Ureter (tissue), 1 donor: ENCODE data around the gene PGP. TPM values are rescaled to one million over a fixed set of nuclear protein-coding genes. Genes with fewer than 3 reads are reported as not detected.

Experiments used
- DNase-seq: peaks from one replicate; pipeline ENCODE4 v3.0.0-alpha.2; 2020; ENCODE audit warnings: low spot score
- total RNA-seq: library from RNA; stranded (reverse); gene quantifications from one replicate; pipeline ENCODE4 v1.2.4, GENCODE V29; 2023
- donor health status: DM: yes; HTN: yes; CAD: no.

Gene PGP
- total RNA-seq, 1 donor from 2014 or later = 11.3 TPM

DNA sequence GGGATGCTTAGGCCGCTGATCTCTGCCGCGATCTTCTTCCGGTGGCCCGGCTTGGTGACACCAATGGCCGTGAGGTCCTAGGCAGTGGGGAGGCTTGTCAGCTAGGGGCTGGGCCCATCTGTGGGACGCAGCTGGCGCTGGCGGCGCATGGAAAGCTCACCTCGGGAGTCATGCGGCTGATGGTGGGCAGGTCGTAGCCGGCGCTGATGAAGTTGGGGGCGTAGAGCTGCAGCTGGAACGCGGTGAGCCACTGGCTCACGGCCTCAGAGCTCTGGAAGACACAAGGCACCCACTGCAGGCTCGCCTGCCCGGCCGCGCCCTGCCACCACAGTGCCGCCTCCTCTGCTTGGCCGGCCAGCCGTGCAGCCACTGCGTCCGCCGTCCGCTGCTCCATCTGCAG is 31.0 kb downstream of the PGP start:
- no peak for DNase-seq

DNA sequence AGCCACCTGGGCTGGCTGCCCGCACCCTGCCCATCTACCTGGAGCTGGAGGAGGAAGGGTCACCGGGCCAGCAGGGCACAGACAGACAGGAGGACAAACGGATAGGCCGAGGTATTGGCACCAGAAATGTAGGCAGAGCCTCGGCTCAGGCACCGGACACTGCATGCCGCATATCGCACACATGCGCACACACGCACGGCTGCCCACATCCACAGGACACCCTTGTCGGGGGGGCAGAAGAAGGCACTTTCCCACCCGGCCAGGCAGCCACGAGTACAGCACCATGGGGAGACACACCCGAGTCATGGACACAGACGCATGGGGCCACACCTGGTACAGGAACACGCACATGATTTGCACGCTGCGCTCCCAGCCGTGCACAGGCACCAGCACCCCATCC is 32.7 kb downstream of the PGP start:
- no peak for DNase-seq

DNA sequence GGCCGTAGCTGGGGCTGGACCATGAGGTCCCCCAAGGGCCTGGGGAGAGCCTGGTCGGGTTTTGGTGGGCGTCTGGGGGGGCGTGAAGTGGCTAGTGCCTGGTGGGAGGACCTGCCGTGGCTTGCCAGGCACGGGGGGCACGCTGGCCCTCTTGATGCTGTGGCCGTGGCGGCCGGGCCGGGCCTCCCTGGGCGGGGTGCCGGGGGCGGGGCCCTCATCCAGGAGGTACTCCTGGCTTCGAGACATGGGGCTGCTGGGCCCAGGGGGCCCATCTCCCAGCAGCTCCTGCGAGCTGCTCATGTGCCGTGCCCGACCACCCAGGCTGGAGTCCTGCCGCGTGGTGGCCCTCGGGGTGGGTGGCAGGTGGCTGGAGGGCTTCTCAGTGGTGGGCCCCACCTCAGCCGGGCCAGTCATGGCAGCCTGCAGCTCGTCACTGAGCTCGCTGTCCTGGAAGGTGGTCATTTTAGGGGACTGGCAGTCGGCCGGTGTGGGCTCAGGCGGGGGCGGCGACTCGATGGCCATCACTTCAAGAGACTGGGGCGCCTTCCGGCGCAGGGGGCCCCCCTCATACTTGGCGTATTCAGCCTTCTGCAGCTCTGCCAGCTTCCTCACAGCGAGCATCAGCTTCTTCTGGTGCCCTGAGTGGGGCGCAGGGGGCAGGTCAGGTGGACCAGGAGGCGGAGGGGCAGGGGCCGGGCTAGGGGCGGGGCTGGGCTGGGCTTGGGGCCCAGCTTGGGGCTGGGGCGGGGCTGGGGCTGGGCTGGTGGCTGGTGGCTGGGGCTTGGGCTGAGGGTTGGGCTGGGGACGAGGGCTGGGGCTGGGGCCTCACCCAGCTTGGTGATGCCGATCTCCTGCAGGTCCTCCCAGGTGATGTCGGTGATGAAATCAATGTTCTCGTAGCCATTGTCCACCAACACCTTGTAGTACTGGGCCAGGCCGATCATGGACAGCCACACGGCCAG is 33.4 kb downstream of the PGP start:
- DNase-seq = no peak

DNA sequence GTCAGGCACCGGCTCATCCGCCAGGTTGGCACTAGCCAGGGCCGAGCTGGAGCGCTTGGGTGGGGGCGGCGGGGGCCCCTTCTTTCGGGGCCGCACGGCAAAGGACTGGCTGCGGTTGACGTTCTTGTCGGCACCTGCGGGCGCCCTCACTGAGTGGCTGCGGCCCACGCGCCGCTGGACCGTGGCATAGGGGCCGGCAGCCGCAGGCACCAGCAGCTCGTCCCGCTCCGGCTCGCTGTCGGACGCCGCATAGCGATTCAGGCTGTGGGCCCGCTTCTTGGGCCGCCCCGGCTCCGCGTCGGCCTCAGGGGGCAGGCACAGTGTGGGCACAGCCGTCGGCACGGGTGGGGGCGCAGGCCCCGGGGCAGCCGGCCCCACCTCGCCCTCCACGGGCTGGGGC is 34.2 kb downstream of the PGP start:
- DNase-seq = no peak

DNA sequence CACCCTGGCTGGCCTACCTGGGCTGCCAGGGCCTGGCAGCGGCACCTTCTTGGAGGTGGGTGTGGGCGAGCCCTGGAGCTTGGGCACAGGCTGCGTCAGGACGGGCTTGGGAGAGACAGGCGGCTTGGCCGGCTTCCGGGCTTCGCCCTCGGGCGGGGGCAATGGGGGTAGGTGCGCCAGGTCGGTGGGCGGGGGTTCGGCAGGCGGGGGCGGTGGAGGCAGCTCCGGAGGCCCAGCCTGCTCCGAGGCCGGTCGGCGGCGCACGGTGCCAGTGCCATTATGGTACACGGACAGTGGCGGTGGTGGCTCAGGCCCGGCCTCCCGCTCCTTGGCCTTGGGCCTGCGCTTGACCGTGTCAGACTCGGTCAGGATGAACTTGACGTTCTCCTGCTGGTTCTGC is 35.1 kb downstream of the PGP start:
- DNase-seq = no peak

DNA sequence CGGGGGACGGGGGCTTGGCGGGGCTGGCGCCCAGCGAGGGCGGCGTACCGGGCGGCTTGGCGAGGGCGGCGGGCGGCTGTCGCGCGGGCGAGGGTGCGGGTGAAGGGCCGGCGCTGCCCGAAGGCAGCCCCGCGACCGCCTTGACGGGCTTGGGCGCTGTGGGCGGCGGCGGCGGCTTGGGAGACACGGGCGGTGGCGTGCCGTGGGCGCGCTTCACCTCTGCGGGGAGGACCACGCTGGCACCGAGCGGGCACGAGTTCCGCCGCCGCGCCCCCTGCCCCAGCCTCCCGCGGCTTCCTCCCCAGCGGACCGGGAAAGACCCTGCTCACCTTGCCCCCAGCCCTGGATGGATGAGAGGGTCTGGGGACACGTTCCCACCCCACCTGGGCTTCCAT is 35.5 kb downstream of the PGP start:
- DNase-seq = no peak

DNA sequence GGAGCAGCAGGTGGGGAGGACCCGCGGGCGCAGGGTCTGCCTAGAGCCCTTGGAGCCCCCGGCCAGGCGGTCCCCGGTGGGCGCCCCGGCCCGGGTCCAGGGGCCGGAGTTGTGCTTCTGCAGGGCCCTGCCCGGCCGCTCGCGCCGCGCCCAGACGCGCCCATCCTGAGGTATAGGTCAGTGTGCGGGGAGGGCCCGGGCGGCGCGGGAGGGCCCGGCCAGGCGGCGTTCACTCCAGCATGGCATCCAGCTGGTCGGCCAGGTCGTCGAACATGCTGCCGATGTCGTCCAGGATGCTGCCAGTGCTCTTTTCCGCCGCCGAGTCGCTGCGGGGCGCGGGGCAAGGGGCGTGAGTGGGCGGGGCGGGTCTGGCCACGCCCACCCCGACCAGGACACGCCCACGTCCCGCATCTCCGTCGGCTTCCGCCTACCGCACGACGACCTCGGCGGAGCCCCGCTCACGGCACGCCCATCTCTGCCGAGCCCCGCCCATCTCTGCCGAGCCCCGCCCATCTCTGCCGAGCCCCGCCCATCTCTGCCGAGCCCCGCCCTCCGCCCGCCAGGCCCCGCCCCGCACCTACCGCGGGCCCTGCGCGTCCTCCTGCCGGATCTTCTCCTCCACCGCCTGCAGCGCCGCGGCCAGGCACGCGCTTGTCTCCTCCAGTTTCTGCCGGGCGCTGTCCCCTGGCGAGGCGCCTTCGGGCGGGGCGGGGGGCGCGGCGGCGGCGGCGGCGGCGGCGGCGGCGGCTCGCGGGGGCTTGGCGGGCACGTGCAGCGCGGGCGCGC is 36.1 kb downstream of the PGP start:
- DNase-seq = no peak

DNA sequence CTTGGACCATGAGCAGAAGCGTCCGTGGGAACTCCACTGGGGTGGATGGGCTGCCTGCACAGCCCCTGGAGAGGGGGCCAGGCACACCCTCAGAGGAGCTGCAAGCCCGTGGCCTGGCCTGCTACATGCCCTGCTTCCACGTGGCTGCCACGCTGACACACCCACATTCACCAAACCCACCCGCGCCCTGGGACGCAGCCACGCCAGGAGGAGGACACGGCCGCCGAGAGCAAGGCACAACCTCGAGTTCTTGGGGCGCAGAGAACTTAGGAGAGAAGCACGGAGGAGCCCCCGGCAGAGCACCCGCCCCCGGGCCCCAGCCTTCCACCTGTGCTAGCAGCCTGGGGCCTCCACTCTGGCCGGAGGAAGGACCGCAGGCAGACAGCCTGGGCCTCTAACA is 37.1 kb downstream of the PGP start:
- DNase-seq = no peak

DNA sequence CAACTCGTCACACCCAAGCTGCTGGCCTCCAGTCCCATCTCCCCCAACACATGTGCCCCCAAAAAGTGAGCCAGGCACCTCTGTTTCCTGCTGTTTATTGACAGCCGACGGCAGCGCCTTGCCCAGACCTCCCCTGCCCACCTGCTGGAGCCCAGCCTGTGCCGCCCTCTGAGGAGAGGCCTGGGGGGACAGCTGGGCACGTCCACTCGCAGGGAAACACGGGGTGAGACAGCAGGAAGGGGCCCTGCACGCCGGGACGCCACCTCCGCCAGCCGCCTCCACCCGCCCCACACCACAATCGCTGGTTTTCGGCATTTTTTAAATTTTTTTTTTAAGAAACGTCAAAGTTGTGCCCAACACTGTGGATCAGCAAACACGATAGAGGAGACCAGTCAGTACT is 37.5 kb downstream of the PGP start:
- no peak for DNase-seq

DNA sequence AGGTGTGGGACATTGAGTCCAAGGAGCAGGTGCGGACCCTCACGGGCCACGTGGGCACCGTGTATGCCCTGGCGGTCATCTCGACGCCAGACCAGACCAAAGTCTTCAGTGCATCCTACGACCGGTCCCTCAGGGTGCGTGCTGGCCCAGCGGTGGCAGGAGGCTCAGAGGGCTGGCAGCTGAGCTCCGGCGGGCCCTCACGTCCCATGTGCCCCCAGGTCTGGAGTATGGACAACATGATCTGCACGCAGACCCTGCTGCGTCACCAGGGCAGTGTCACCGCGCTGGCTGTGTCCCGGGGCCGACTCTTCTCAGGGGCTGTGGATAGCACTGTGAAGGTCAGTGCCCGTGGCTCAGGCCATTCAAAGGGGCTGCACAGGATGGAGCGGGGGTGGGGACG is 38.6 kb downstream of the PGP start:
- DNase-seq = no peak

DNA sequence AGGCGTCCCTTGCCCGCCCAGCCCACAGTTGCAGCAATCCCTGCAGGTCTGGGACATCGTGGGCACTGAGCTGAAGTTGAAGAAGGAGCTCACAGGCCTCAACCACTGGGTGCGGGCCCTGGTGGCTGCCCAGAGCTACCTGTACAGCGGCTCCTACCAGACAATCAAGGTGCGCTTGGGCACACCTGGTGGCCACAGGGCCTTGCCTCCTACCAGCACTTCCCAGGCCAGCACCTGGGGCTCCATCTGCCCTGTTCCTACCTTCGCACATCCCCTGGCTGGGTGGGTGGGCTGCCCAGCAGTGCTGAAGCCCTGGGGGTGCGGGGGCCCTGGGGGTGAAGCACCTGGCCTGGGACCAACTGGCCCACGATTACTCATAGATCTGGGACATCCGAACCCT is 39.2 kb downstream of the PGP start:
- DNase-seq = no peak

DNA sequence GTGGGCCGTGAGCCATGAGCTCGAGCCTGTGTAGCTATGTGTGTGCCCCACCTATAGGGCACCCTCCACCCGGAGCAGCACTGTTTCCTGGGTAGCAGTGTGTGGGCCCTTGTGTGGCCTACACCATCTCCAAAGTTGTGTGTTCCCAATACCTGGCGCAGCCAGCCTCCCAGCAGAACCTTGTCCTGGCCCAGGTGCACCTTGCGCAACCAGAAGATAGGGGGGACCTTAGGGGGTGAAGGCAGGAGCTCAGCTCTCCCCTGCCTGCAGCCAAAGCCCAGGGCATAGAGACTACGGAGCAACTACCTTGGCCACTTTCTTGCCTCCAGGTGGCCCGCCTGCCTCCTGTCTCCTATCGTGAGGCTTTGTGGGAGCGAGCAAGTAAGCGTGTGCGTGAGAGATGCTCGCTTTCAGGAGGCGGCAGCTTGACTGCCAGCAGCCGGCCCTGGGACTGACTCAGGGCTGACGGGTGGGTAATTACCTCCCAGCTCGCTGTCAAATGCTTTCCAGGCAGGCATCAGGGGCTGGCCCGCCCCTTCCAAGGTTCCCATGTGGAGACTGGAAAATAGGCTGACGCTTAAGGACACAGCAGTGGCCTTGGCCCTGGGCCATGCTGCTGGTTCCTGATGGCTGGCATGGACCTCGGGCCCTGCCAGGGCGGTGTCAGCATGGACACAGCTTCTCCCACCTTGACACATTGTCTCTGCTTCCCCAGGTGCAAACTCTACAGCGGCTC is 40.1 kb downstream of the PGP start:
- DNase-seq = no peak

DNA sequence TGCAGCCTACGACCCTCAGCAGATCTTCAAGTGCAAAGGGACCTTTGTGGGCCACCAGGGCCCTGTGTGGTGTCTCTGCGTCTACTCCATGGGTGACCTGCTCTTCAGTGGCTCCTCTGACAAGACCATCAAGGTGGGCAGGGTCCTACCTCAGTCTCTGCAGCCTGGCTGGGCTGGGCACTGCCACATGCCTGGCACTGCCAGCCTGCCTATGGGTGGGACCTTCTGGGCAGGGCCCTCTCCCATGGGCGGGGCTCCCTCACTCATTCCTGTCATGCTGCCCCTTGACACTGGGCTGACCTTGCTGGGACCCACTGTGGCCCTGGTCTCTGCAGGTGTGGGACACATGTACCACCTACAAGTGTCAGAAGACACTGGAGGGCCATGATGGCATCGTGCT is 40.7 kb downstream of the PGP start:
- no peak for DNase-seq

DNA sequence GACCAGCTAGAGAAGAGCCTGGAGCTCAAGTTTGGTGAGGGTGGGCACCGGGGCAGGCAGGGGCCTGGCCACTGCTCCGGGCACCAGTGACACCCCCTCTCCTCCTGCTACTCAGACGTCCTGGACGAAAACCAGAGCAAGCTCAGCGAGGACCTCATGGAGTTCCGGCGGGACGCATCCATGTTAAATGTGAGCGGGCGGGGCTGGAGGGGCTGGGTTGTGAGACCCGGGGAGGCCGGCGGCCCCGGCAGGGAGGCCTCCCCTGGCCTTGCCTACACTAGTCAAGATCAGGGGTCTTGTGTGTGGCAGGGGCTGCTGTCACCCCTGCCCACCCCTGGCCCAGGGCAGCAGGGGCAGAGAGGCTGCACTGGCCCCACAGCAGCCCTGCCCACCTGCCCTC is 41.3 kb downstream of the PGP start:
- no peak for DNase-seq

DNA sequence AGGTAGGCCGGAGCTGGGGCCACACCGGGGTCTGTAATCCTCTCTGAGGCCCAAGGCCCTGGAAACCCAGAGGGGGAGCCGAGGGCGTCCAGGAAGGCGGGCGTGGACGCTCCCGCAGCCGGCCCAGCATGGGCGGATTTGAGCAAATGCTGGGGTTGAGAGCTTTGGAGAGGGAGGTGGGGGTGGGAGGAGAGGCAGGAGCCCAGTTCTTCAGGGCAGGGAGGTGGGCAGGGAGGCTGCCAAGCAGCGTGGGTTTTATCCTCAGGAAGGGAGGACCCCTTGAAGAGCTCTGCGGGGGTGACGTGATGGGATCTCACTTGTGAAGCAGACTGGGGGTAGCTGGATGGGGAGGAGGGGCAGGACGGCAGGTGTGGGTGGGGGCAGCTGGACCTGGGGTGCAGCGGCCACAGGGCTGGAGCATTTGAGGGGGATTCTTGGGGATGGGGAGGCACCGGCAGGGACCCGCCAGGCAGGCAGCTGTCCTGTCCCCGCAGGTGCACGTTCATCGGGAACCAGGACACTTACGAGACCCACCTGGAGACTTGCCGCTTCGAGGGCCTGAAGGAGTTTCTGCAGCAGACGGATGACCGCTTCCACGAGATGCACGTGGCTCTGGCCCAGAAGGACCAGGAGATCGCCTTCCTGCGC is 41.8 kb downstream of the PGP start:
- no peak for DNase-seq

DNA sequence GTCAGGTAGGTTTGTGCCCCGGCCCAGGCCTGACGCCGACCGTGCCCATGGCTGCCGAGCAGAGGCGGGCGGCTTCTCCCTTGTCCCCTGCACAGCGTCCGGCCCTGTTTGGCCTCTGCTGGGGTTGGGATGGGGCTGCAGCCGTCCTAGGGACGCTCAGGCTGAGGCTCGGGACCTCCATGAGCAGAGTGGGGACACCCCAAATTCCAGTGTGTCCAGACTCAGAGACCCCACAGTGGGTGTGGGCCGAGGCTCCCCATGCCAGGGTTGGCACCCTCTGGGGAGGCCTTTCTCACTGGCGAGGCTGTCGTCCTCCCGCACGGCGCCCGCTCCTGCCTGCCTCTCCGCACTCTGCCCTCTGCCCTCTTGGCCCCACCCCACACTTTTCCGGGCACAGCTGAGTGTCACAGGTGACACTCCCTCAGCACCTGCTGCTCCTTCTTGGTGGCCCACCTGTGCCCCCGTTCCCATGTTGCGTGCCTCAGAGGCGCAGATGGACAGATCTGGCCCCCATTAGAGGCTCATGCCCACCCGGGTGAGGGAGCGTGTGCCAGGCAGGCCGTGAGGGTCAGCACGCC is 43.0 kb downstream of the PGP start:
- no peak for DNase-seq

DNA sequence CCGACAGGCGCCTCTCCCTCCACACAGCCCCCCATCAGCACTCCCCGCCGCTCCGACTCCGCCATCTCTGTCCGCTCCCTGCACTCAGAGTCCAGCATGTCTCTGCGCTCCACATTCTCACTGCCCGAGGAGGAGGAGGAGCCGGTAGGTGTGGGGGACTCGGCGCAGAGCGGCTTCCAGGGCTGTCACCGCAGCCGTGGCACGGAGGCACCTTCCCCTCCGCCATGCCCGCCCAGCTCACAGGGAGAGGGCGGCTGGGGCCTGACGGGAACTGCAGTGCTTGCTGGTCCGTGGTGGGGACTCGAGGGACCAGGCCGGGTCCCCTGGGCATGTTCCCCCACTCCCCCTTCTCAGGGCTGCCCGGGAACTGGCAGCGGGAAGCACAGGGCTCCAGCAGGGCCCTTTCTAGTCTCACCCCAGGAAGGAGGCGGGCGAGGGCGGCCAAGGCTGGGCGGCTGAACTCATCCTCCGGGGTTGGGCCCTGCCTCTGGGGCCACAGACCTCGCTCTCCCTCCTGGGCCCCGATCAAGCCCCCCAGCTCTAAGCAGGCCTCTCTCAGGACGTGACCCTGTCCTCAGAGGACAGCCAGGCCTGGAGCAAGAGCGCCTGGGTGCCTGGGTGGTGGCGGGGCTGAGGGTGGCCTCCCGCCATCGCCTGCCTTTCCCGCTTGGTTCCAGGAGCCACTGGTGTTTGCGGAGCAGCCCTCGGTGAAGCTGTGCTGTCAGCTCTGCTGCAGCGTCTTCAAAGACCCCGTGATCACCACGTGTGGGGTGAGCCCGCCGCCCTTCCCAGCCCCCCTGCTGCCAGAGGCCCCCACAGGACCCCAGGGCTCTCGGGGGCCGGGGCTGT is 43.8 kb downstream of the PGP start:
- no peak for DNase-seq

DNA sequence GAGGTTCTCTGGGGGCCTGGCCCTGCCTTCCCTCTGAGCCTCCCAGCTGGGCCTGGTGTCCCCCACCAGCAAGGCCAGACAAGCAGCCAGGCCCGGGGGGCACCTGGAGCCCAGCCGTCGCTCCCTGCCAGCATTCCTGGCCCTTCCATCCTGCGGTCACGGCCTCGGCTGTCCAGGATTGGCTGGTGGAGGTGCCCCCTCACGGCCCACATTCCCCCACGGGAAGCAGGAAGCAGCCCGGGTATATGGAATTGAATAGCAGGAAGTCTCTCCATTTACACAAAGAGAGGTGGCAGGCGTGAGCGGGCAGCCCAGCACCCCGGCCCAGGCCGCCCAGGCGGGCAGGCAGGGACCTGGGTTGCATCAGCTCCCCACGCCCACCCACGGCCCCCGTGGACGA is 44.6 kb downstream of the PGP start:
- no peak for DNase-seq

DNA sequence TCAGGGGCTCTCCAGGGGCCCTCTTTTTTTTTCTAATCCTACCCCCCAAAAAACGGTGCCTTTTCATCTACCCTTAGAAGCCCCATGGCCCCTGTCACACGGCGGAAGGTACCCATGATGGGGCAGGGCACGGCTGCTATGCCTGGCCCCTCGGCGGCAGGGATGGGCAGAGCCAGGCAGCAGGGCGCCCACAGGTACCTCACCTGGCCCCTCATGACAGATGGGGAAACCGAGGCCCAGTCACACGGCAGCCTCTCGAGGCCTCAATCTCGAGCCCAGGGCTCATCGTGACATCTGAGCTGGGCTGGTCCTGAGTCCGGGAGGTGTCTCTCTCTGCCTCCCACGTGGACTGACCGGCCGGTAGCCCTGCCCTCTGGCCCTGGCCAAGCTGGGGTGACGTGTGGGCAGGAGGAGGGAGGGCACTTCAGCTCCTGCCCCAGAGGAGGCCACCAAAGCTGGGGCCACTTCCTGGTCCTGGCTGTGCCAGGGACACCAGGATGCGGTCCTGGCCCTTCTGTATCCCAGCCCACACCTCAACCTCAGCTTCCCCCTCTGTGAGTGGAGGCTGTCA is 47.5 kb downstream of the PGP start:
- no peak for DNase-seq
